SK-N-MC (cell line): Measurements from ENCODE around the gene MTCH2.

ENCODE experiments used
- EZH2 ChIP-seq: fragments of 200-600 bp; sonication (generic); IDR thresholded peaks from one replicate; pipeline ENCODE4 v1.6.1; 2017; ENCODE audit warnings: antibody characterized with exemption
- FOXP2 ChIP-seq: optimal IDR thresholded peaks from 2 replicates; pipeline ENCODE3; 2011; ENCODE audit warnings: mild to moderate bottlenecking, moderate library complexity; ENCODE audit not compliant: insufficient read depth; ENCODE audit errors: extremely low read length, control extremely low read depth
- POLR2AphosphoS5 ChIP-seq: IDR thresholded peaks from 2 replicates; pipeline ENCODE4 v1.6.1; 2012; ENCODE audit warnings: mild to moderate bottlenecking, low read depth, low read length, borderline replicate concordance

DNA sequence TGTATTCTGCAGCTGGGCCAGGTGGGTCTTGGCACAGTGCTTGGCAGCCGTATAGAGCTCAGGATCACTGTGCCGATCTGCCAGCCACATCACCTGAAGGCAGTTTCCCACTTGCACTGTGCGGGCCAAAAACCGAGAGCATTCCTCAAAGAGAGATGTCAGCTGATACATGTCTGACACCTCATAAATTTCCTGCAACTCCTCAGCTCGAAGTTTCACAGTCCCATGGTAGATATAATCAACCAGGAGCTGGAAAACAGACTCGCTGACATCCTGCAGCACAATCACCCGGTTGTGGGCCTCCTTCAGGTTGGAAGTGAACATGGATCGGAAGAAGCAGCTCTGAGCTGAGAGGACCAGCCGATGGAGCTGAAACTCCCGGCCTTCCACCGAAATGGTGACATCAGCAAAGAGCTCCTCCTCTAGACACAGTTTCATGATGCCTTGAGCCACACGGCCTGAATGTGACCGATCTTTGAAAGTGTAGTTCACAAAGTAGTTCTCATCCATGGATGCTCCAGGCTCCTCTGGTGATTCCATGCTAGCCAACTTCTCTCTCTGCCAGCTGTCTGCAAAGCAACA lies 64.8 kb downstream of the MTCH2 start:
- TF ChIP-seq FOXP2 = no peak
- no peak for TF ChIP-seq POLR2AphosphoS5
- TF ChIP-seq EZH2 = no peak
